AG09309 (cell line): ENCODE results near the gene DNAJC4.
A peak's percentile ranks its signal among the peaks of the same experiment; 100 is the strongest.

ENCODE experiments used
- DNase-seq: peaks from one replicate; pipeline ENCODE4 v3.0.0-alpha.2; 2010; ENCODE audit warnings: low read depth
- H3K4me3 ChIP-seq: 2 replicates; pipeline ENCODE4 v1.5.1; 2011; ENCODE audit warnings: mild to moderate bottlenecking, low read depth, low read length, moderate library complexity; ENCODE audit not compliant: control insufficient read depth
- TF ChIP-seq, protein P1 (sequence below): IDR thresholded peaks from 2 replicates; pipeline ENCODE4 v1.5.1; 2011; ENCODE audit warnings: mild to moderate bottlenecking, low read depth, low read length, inconsistent platforms; ENCODE audit not compliant: insufficient read depth, control insufficient read depth; ENCODE audit errors: missing control alignments

The DNAJC4 gene, protein sequence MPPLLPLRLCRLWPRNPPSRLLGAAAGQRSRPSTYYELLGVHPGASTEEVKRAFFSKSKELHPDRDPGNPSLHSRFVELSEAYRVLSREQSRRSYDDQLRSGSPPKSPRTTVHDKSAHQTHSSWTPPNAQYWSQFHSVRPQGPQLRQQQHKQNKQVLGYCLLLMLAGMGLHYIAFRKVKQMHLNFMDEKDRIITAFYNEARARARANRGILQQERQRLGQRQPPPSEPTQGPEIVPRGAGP

DNA sequence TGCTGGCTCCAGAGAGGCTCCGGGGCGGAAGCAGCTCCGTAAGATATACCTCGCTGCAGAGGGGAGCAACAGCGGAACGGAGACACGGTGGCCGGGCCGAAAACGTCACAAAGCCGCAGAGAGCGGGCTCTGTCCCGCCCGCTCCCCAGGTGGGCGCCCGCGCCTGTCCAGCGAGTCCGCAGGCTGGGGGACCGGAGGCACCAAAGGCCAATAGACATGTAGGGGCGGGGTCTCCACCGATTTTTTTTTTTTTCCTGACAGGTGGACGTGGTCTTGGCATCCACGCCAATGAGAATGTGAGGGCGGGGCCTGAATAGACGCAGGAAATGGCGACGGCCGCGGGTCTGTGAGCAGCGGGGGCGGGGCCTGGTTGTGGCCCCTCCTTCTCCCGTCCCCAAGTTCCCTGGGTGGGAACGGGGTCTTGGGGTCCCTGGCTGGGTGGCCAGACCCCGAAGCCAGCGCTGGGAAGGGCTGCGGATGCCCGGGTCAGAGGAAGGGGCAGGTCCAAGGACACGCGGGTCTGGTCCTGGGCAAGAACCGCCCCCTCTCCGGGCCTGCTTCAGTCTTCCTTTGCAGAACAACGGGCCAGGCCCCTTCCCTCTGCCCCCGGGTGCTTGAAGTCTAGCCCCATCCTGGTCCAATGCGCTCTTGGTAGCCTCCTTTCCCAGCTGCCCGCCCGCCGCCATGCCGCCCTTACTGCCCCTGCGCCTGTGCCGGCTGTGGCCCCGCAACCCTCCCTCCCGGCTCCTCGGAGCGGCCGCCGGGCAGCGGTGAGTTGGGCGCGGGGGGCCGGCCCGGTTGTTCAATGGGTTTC lies at the start of gene DNAJC4:
TSS of gene DNAJC4 (plus strand) at position 378 of the 814 bp plus-strand sequence. CDS start at position 685, 307 bp downstream.
- peak; percentile 29 for DNase-seq
- TF ChIP-seq, protein P1, sequence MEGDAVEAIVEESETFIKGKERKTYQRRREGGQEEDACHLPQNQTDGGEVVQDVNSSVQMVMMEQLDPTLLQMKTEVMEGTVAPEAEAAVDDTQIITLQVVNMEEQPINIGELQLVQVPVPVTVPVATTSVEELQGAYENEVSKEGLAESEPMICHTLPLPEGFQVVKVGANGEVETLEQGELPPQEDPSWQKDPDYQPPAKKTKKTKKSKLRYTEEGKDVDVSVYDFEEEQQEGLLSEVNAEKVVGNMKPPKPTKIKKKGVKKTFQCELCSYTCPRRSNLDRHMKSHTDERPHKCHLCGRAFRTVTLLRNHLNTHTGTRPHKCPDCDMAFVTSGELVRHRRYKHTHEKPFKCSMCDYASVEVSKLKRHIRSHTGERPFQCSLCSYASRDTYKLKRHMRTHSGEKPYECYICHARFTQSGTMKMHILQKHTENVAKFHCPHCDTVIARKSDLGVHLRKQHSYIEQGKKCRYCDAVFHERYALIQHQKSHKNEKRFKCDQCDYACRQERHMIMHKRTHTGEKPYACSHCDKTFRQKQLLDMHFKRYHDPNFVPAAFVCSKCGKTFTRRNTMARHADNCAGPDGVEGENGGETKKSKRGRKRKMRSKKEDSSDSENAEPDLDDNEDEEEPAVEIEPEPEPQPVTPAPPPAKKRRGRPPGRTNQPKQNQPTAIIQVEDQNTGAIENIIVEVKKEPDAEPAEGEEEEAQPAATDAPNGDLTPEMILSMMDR = no peak
- H3K4me3 ChIP-seq = peak within 1 kb of the TSS; percentile 96

DNA sequence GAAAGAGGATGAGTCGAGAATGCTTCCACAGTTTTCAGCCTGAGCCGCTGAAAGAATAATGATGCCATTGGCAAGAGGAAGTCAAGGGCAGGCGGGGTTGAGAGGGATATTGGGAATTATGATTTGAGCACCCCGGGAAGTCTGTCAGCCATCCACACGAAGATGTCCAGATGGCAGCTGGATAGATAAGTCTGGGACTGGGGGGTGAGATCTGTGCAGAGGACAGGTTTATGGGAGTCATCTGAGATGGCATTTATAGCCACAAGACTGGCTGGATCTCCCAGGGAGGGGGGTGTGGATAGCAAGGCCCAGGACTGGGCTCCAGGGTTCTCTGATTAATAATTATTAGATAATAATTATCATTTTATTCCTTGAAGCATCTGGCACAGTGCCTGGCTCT lies 49.5 kb upstream of the DNAJC4 start:
- TF ChIP-seq, protein P1 = no peak
- H3K4me3 ChIP-seq = no peak overlapping the region
- DNase-seq = no peak

DNA sequence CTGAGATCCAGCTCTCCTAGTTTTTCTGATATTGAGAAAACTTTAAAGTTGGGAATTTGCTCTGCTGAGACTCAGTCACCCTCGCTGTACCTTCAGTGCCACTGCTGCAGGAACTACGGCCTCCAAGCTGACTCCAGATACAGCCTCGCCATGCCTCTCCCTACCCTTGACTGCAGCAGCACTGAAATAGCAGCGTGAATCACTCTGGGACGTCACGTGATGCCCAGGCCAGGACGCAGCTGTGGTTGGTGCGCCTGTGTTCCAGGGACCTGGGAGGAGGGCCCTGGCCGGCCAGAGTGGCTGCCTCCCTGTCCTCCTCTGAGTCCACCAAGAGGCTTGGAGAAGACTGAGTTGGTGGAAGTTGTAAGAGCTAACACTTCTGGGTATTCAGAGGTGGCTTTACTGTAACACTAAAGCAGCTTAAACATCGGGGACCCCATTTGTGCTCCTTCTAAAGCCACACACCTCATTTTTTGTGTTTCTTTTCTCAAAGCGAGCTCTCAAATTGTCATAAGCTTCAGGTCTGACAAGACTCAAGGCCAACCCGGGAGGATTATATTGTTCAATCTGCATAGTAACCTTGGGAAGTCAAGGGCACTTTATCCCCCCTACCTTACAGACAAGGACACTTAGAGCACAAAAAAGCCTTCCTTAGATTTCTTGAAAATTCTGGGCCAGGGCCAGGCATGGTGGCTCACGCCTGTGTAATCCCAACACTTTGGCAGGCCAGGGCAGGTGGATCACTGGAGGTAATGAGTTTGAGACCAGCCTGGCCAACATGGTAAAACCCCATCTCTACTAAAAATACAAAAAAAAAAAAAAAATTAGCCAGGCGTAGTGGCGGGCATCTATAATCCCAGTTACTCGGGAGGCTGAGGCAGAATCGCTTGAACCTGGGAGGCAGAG lies 48.6 kb upstream of the DNAJC4 start:
- TF ChIP-seq, protein P1 = no peak
- H3K4me3 ChIP-seq = no peak overlapping the region
- DNase-seq = peak; percentile 73

DNA sequence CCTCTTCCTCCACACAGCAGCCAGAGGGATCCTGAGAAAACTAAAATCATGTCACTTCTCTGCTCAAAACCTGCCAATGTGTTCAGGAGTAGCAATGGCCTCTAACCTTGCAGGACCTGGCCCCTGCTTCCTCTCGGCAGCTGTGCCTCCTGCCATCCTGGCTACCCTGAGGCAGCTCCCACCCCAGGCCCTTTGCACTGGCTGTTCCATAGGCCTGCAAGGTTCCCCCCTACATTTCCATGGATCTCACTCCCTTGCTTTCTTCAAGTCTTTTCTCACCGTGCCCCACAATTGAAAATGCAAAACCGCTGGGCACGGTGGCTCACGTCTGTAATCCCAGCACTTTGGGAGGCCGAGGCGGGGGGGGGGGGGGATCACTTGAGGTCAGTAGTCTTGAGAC lies 46.5 kb upstream of the DNAJC4 start:
- no peak overlapping the region for H3K4me3 ChIP-seq
- TF ChIP-seq, protein P1 = no peak
- DNase-seq = no peak

DNA sequence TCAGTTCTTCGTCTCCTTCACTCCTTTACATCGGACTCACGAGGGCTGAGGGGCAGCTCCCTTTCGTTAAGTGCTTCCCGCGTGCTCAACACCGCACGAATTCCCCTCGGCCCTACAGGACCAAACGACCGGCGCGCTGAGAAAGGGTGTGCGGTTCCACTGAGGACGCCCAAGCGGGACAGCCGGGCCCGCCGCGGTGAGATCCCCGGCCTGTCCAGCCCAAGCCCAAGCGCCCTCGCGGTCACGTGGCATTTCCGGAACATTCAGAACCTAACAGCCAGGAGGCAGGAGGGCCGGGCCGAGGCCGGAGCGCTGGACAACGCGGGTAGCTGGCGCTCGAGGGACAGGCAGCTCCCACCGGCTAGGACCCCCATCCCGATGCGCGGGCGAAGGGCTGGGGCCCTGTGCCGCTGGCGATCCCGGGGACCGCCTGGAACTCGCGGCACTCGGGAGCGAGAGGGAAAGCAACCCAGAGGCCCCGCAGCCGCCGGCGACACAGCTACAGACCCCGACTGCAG lies 45.1 kb upstream of the DNAJC4 start:
- DNase-seq = peak; percentile 47
- H3K4me3 ChIP-seq = peak overlapping the region; percentile 79
- TF ChIP-seq, protein P1 = peak; percentile 52
